ENCODE data around the gene PIK3R5.

The PIK3R5 gene

GRCh38 chr17:8934346-8934745 is 31.2 kb downstream of the PIK3R5 start:
- TF ChIP-seq EP300 (IDR thresholded peaks at IDR 0.05; ENCODE audit: borderline replicate concordance) (no peak), CEBPB (IDR thresholded peaks at IDR 0.05) (no peak), REST (IDR thresholded peaks at IDR 0.05; ENCODE audit: low read depth) (no peak), RAD21 (IDR thresholded peaks at IDR 0.05; ENCODE audit: low read depth) (no peak), MAX (IDR thresholded peaks at IDR 0.05) (no peak), TAF1 (IDR thresholded peaks at IDR 0.05; ENCODE audit: low read depth) (no peak), FOXM1 (IDR thresholded peaks at IDR 0.05; ENCODE audit: borderline replicate concordance, low read depth) (no peak), NFIC (IDR thresholded peaks at IDR 0.05) (no peak), TCF12 (IDR thresholded peaks at IDR 0.05; ENCODE audit: low read depth) (no peak), YY1 (IDR thresholded peaks at IDR 0.05; ENCODE audit: low read depth) (no peak), ZBTB7A (IDR thresholded peaks at IDR 0.05; ENCODE audit: low read depth) (no peak), CREB1 (IDR thresholded peaks at IDR 0.05; ENCODE audit: low read depth) (no peak), USF1 (IDR thresholded peaks at IDR 0.05) (no peak)

GRCh38 chr17:8930649-8931048 is 34.9 kb downstream of the PIK3R5 start:
- TF ChIP-seq YY1 (IDR thresholded peaks at IDR 0.05; ENCODE audit: low read depth), result no peak
- no peak for TF ChIP-seq EP300 (IDR thresholded peaks at IDR 0.05; ENCODE audit: borderline replicate concordance)
- no peak for TF ChIP-seq TCF12 (IDR thresholded peaks at IDR 0.05; ENCODE audit: low read depth)
- no peak for TF ChIP-seq NFIC (IDR thresholded peaks at IDR 0.05)
- no peak for TF ChIP-seq RAD21 (IDR thresholded peaks at IDR 0.05; ENCODE audit: low read depth)
- TF ChIP-seq TEAD4 (IDR thresholded peaks at IDR 0.05), result no peak
- no peak for TF ChIP-seq TAF1 (IDR thresholded peaks at IDR 0.05; ENCODE audit: low read depth)
- no peak for TF ChIP-seq REST (IDR thresholded peaks at IDR 0.05; ENCODE audit: low read depth)
- TF ChIP-seq CREB1 (IDR thresholded peaks at IDR 0.05; ENCODE audit: low read depth), result no peak
- no peak for TF ChIP-seq ZBTB7A (IDR thresholded peaks at IDR 0.05; ENCODE audit: low read depth)
- TF ChIP-seq CEBPB (IDR thresholded peaks at IDR 0.05), result no peak
- TF ChIP-seq EGR1 (IDR thresholded peaks at IDR 0.05), result no peak
- TF ChIP-seq MAX (IDR thresholded peaks at IDR 0.05), result no peak
- TF ChIP-seq FOXM1 (IDR thresholded peaks at IDR 0.05; ENCODE audit: borderline replicate concordance, low read depth), result no peak
- no peak for TF ChIP-seq USF1 (IDR thresholded peaks at IDR 0.05)

GRCh38 chr17:8928347-8928746 is 37.2 kb downstream of the PIK3R5 start:
- TF ChIP-seq TAF1 (IDR thresholded peaks at IDR 0.05; ENCODE audit: low read depth) (no peak), TCF12 (IDR thresholded peaks at IDR 0.05; ENCODE audit: low read depth) (no peak), CREB1 (IDR thresholded peaks at IDR 0.05; ENCODE audit: low read depth) (no peak), TEAD4 (IDR thresholded peaks at IDR 0.05) (no peak), NFIC (IDR thresholded peaks at IDR 0.05) (no peak), ZBTB7A (IDR thresholded peaks at IDR 0.05; ENCODE audit: low read depth) (no peak), CEBPB (IDR thresholded peaks at IDR 0.05) (no peak), REST (IDR thresholded peaks at IDR 0.05; ENCODE audit: low read depth) (no peak), EGR1 (IDR thresholded peaks at IDR 0.05) (no peak), MAX (IDR thresholded peaks at IDR 0.05) (no peak), FOXM1 (IDR thresholded peaks at IDR 0.05; ENCODE audit: borderline replicate concordance, low read depth) (no peak), USF1 (IDR thresholded peaks at IDR 0.05) (no peak)

- TF ChIP-seq USF1 (IDR thresholded peaks at IDR 0.05) (no peak), RAD21 (IDR thresholded peaks at IDR 0.05; ENCODE audit: low read depth) (no peak), TCF12 (IDR thresholded peaks at IDR 0.05; ENCODE audit: low read depth) (no peak), ZBTB7A (IDR thresholded peaks at IDR 0.05; ENCODE audit: low read depth) (no peak), TAF1 (IDR thresholded peaks at IDR 0.05; ENCODE audit: low read depth) (no peak), YY1 (IDR thresholded peaks at IDR 0.05; ENCODE audit: low read depth) (no peak), EP300 (IDR thresholded peaks at IDR 0.05; ENCODE audit: borderline replicate concordance) (no peak), NFIC (IDR thresholded peaks at IDR 0.05) (no peak), FOXM1 (IDR thresholded peaks at IDR 0.05; ENCODE audit: borderline replicate concordance, low read depth) (no peak), MAX (IDR thresholded peaks at IDR 0.05) (no peak), CREB1 (IDR thresholded peaks at IDR 0.05; ENCODE audit: low read depth) (no peak), TEAD4 (IDR thresholded peaks at IDR 0.05) (no peak), EGR1 (IDR thresholded peaks at IDR 0.05) (no peak), REST (IDR thresholded peaks at IDR 0.05; ENCODE audit: low read depth) (no peak)
These were observed 38.1 kb downstream of the PIK3R5 start for GRCh38 chr17:8927395-8927794.

All from Ishikawa (cell line).